ENCODE data around the gene KRT28.
"Not testable (repeated sequence)": the region's sequence is repeated elsewhere in the genome, so short reads cannot be mapped to it uniquely, and the experiment has no call there.

KRT28 gene

GRCh38 chr17:40779181-40779909 is 20.4 kb downstream of the KRT28 start:
- no peak for DNase-seq (ENCODE audit: low read depth)

- no peak for DNase-seq (ENCODE audit: low read depth)
Measured at GRCh38 chr17:40778461-40778860, 21.3 kb downstream of the KRT28 start.

- DNase-seq (ENCODE audit: low read depth): no peak
Measured at GRCh38 chr17:40777971-40778370, 21.8 kb downstream of the KRT28 start.

GRCh38 chr17:40777459-40777858 is 22.3 kb downstream of the KRT28 start:
- DNase-seq (ENCODE audit: low read depth): no peak

- no peak for DNase-seq (ENCODE audit: low read depth)
Measured at GRCh38 chr17:40775945-40776344, 23.8 kb downstream of the KRT28 start.

DNA sequence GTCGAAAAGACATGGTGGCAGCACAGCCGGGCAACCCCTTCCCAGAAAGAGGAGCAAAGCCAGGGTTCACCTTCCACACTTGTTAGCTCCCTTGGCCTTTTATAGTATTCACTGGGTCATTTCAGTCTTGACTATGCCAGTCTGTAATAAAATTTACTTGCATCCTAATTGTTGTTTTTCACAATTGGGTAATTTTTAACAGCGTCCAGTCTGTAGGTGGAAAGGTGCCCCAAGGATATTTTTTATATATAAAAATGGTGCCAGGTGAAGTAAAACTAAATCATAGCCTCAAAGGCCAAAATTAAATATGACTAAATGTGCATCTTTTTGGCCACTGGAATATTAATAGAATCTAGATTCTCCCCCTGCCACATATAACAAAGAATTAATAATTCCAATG is 27.7 kb downstream of the KRT28 start, which contains the start of gene KRT26:
Gene KRT26, minus strand, starts transcription at position 101 of the 400 bp plus-strand sequence. Its CDS starts 88 bp downstream, at position 13.
- no peak for DNase-seq (ENCODE audit: low read depth)

- no peak for DNase-seq (ENCODE audit: low read depth)
Measured at GRCh38 chr17:40765657-40766056, 34.1 kb downstream of the KRT28 start.

DNA sequence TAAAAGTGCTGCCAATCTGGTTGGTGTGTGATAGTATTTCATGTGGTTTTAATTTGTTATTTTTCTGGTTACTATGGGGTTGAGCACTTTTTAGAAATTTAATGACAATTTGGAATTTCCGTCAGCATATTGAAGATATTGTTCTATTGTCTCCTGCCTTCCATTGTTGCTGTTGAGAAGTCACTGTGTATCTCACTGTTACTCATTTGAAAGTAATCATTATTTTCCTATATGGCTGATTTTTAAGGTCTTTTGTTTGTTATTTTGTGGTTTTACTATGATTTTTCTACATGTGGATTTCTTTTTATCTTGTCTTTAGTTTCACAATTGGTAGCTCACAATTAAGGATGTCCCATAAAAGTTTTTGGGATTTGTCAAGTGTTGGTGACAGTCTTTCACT is 36.0 kb downstream of the KRT28 start:
- no peak for DNase-seq (ENCODE audit: low read depth)

DNA sequence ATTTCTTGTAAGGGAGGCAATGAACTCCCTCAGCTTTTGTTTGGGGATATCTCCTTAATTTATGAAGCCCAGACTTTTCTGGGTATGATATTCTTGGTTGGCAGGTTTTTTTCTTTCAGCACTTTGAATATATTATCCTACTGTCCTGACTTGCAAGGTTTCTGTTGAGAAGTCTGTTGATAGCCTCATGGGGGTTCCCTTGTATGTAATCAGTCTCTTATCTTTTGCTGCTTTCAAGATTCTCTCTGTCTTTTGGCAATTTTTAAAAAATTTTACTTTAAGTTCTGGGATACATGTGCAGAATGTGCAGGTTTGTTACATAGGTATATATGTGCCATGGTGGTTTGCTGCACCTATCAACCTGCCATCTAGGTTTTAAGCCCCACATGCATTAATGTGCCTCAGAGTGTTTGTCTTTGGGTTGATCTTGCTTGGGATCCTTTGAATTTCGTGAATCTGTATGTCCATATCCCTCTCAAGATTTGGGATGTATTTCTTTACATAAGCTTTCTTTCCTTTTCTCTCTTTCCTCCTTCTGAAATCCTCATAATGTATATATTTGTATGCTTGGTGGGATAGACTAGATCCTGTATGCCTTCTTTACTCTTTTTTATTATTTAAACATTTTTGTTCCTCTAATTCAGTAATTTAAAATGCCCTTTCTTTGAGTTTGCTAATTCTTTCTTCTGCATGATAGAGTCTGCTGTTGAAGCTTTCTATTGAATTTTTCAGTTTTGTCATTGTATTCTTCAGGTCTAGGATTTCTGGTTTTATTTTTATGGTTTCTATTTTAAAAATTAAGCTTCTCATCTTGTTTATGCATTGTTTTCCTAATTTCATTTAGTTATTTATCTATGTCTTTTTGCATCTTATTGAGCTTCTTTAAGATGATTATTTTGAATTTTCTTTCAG is 39.4 kb downstream of the KRT28 start:
- DNase-seq (ENCODE audit: low read depth): no peak

GRCh38 chr17:40755231-40755630 is 44.5 kb downstream of the KRT28 start, which contains the start of gene KRT25:
TSS of gene KRT25 (minus strand) at chr17:40755331. CDS start at chr17:40755271, 60 bp downstream.
- no peak for DNase-seq (ENCODE audit: low read depth)

DNA sequence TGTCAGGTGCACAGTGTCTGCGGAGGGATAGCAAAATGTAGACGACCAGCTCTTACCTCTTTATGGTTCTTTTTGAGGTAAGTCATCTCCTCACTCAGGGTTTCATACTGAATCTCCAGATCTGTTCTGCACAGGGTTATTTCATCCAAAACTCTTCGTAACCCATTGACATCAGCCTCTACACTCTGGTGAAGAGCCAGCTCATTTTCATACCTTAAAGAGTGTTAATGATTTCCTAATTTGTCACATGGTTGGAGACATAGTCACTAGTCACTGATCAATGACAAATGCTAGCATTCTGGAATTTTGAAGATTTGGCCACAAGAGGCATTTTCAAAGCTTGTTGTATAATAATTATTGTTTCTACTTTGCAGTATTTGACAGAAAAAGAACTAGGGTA is 46.0 kb downstream of the KRT28 start:
- DNase-seq (ENCODE audit: low read depth): no peak

GRCh38 chr17:40751065-40751464 is 48.7 kb downstream of the KRT28 start:
- no peak for DNase-seq (ENCODE audit: low read depth)

GRCh38 chr17:40750391-40750790 is 49.4 kb downstream of the KRT28 start:
- no peak for DNase-seq (ENCODE audit: low read depth)

GRCh38 chr17:40748666-40749065 is 51.1 kb downstream of the KRT28 start:
- DNase-seq (ENCODE audit: low read depth): not testable (repeated sequence)
